Osteoblast (primary cell): Measurements from ENCODE around the gene PLD4. TPM values are rescaled to one million over a fixed set of nuclear protein-coding genes. Genes with fewer than 3 reads are reported as not detected.

Experiments
- DNase-seq: peaks from one replicate; pipeline ENCODE4 v3.0.0; 2011; ENCODE audit warnings: low spot score, mixed read lengths; ENCODE audit not compliant: insufficient read length; ENCODE audit errors: missing footprints
- H2AFZ ChIP-seq: 2 replicates; pipeline ENCODE4 v1.6.0; 2011; ENCODE audit warnings: mild to moderate bottlenecking, low read length
- H3K27ac ChIP-seq: 2 replicates; pipeline ENCODE4 v1.5.1; 2011; ENCODE audit warnings: mild to moderate bottlenecking, low read depth, low read length, moderate library complexity
- H3K27me3 ChIP-seq: 2 replicates; pipeline ENCODE4 v1.6.0; 2012; ENCODE audit warnings: mild to moderate bottlenecking, control low read depth, inconsistent platforms, low read length, moderate library complexity; ENCODE audit not compliant: insufficient read depth
- H3K36me3 ChIP-seq: 2 replicates; pipeline ENCODE4 v1.5.1; 2011; ENCODE audit warnings: mild to moderate bottlenecking, low read length, control low read depth, moderate library complexity; ENCODE audit not compliant: insufficient read depth
- H3K4me1 ChIP-seq: 2 replicates; pipeline ENCODE4 v1.5.1; 2011; ENCODE audit warnings: mild to moderate bottlenecking, low read length, control low read depth, moderate library complexity; ENCODE audit not compliant: insufficient read depth
- H3K4me2 ChIP-seq: 2 replicates; pipeline ENCODE4 v1.6.0; 2011; ENCODE audit warnings: mild to moderate bottlenecking, low read length; ENCODE audit not compliant: insufficient read depth
- H3K4me3 ChIP-seq: fragments of 200-600 bp; sonication (generic); 3 replicates; pipeline ENCODE4 v1.5.1; 2012; ENCODE audit warnings: mild to moderate bottlenecking, low read length, inconsistent platforms; ENCODE audit not compliant: insufficient read depth
- H3K79me2 ChIP-seq: 2 replicates; pipeline ENCODE4 v1.6.0; 2012; ENCODE audit warnings: mild to moderate bottlenecking, low read length, control low read depth, inconsistent platforms; ENCODE audit not compliant: insufficient read depth
- H3K9me3 ChIP-seq: 2 replicates; pipeline ENCODE4 v1.5.1; 2011; ENCODE audit warnings: low read depth, low read length, control low read depth
- H4K20me1 ChIP-seq: 2 replicates; pipeline ENCODE4 v1.6.0; 2012; ENCODE audit warnings: mild to moderate bottlenecking, low read length, control low read depth; ENCODE audit not compliant: insufficient read depth
- total RNA-seq: library from RNA; depleted of rRNA; stranded (reverse); fragments of >200 nt; gene quantifications from 2 replicates; pipeline ENCODE4 v1.2.3, GENCODE V29; 2012
- TF ChIP-seq, protein P1 (sequence below): IDR thresholded peaks from 2 replicates; pipeline ENCODE4 v1.5.1; 2011; ENCODE audit warnings: mild to moderate bottlenecking, low read depth, low read length, moderate library complexity; ENCODE audit errors: extremely low read depth

The PLD4 gene
- total RNA-seq, 1 donor = not detected

GRCh38 chr14:104973385-104974145, 48.9 kb downstream of the PLD4 start:
- Histone ChIP-seq H3K36me3 (no peaks in the 10 kb centered on the region), H4K20me1 (no peaks in the 10 kb centered on the region), H3K9me3 (no peaks in the 10 kb centered on the region), H2AFZ (peak overlapping the region; percentile 76), H3K4me1 (peaks cover 40% of the 10 kb centered on the region), H3K4me3 (peak overlapping the region; percentile 57), H3K4me2 (peak overlapping the region; percentile 55), H3K27me3 (no peaks in the 10 kb centered on the region), H3K27ac (peak overlapping the region; percentile 77), H3K79me2 (peaks cover 2% of the 10 kb centered on the region)
- peak; percentile 96 for DNase-seq
- TF ChIP-seq, protein P1, sequence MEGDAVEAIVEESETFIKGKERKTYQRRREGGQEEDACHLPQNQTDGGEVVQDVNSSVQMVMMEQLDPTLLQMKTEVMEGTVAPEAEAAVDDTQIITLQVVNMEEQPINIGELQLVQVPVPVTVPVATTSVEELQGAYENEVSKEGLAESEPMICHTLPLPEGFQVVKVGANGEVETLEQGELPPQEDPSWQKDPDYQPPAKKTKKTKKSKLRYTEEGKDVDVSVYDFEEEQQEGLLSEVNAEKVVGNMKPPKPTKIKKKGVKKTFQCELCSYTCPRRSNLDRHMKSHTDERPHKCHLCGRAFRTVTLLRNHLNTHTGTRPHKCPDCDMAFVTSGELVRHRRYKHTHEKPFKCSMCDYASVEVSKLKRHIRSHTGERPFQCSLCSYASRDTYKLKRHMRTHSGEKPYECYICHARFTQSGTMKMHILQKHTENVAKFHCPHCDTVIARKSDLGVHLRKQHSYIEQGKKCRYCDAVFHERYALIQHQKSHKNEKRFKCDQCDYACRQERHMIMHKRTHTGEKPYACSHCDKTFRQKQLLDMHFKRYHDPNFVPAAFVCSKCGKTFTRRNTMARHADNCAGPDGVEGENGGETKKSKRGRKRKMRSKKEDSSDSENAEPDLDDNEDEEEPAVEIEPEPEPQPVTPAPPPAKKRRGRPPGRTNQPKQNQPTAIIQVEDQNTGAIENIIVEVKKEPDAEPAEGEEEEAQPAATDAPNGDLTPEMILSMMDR = no peak

DNA sequence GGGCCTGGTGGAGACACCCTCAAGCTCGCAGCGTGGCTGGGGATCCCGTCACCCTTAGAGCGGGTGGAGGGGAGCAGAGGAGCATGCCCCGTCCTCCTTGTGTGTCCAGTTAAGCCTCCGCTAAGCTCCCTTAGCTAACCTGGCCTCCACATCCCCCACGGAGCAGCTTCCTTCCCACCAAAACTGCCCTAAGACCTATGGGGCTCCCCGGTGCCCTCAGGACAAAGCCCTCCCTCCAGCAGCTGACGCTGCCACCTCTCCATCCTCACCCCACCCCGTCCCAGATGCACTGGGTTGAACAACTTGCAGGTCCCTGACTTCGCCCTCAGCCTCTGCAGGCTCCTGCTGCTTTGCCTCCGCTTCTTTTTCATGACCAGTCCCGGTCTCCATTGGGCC, 49.5 kb downstream of the PLD4 start:
- no peak overlapping the region for H3K27ac ChIP-seq
- peaks cover 36% of the 10 kb centered on the region for H3K4me1 ChIP-seq
- no peaks in the 10 kb centered on the region for H3K9me3 ChIP-seq
- H3K79me2 ChIP-seq = no peaks in the 10 kb centered on the region
- H3K36me3 ChIP-seq = no peaks in the 10 kb centered on the region
- peak overlapping the region; percentile 76 for H2AFZ ChIP-seq
- TF ChIP-seq, protein P1 = no peak
- H3K4me2 ChIP-seq = peak overlapping the region; percentile 43
- no peaks in the 10 kb centered on the region for H3K27me3 ChIP-seq
- DNase-seq = peak; percentile 58
- H4K20me1 ChIP-seq = no peaks in the 10 kb centered on the region
- no peak overlapping the region for H3K4me3 ChIP-seq

GRCh38 chr14:104974665-104975390, 50.1 kb downstream of the PLD4 start:
- H3K4me3 ChIP-seq = no peak overlapping the region
- no peak overlapping the region for H2AFZ ChIP-seq
- H3K27me3 ChIP-seq = no peaks in the 10 kb centered on the region
- H3K27ac ChIP-seq = no peak overlapping the region
- no peaks in the 10 kb centered on the region for H3K79me2 ChIP-seq
- no peaks in the 10 kb centered on the region for H3K9me3 ChIP-seq
- H3K36me3 ChIP-seq = no peaks in the 10 kb centered on the region
- peak; percentile 58 for DNase-seq
- H3K4me2 ChIP-seq = no peak overlapping the region
- H3K4me1 ChIP-seq = peaks cover 36% of the 10 kb centered on the region
- TF ChIP-seq, protein P1 = no peak
- no peaks in the 10 kb centered on the region for H4K20me1 ChIP-seq
